IgD-negative memory B cell (primary cell): Measurements from ENCODE around the gene BTRC. TPM values are rescaled to one million over a fixed set of nuclear protein-coding genes. Genes with fewer than 3 reads are reported as not detected.
A peak's percentile ranks its signal among the peaks of the same experiment; 100 is the strongest.
"Not testable (repeated sequence)": the region's sequence is repeated elsewhere in the genome, so short reads cannot be mapped to it uniquely, and the experiment has no call there.

ENCODE experiments used
- H3K27ac Mint-ChIP-seq, 3 donors: one replicate each; pipeline ENCODE4 v1.8.0; 2020 to 2022; ENCODE audit warnings: mild to moderate bottlenecking in 3 of 3, mixed read lengths in 3 of 3, moderate library complexity in 1 of 3
- H3K27me3 Mint-ChIP-seq: one replicate; pipeline ENCODE4 v1.8.0; 2021; ENCODE audit warnings: mixed read lengths
- H3K36me3 Mint-ChIP-seq: one replicate; pipeline ENCODE4 v1.8.0; 2020; ENCODE audit warnings: mild to moderate bottlenecking, mixed read lengths
- H3K4me1 Mint-ChIP-seq, 3 donors: one replicate each; pipeline ENCODE4 v1.8.0; 2020 to 2022; ENCODE audit warnings: mixed read lengths in 3 of 3, mild to moderate bottlenecking in 1 of 3
- H3K4me3 Mint-ChIP-seq, 4 donors: one replicate each; pipeline ENCODE4 v1.8.0; 2020 to 2022; ENCODE audit warnings: mild to moderate bottlenecking in 4 of 4, mixed read lengths in 4 of 4, moderate library complexity in 3 of 4
- H3K9me3 Mint-ChIP-seq, 3 donors: one replicate each; pipeline ENCODE4 v1.8.0; 2020 to 2021; ENCODE audit warnings: mixed read lengths in 3 of 3, mild to moderate bottlenecking in 1 of 3
- polyA plus RNA-seq: library from polyadenylated mRNA; unstranded; fragments of 300-500 nt; fragmentation: Illumina TruSeq; gene quantifications from one replicate; pipeline ENCODE4 v1.2.3, GENCODE V29; 2021

Gene BTRC
- polyA plus RNA-seq, 1 donor from 2014 or later, result 8.3 TPM

DNA sequence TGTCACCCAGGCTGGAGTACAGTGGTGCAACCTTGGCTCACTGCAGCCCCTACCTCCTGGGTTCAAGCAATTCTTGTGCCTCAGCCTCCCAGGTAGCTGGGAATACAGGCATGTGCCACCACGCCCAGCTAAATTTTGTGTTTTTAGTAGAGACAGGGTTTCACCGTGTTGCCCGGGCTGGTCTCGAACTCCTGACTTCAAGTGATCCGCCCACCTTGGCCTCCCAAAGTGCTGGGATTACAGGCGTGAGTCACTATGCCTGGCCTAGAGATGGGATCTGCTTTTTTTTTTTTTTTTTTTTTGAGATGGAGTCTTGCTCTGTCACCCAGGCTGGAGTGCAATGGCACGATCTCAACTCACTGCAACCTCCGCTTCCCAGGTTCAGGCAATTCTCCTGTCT, 6.1 kb downstream of the BTRC start:
- H3K27me3 Mint-ChIP-seq, H3K9me3 Mint-ChIP-seq, H3K36me3 Mint-ChIP-seq, H3K4me3 Mint-ChIP-seq, H3K27ac Mint-ChIP-seq: not testable (repeated sequence)
- H3K4me1 Mint-ChIP-seq, result peaks cover 18 to 24% (median 23%) of the 10 kb centered on the region in 3 donors

DNA sequence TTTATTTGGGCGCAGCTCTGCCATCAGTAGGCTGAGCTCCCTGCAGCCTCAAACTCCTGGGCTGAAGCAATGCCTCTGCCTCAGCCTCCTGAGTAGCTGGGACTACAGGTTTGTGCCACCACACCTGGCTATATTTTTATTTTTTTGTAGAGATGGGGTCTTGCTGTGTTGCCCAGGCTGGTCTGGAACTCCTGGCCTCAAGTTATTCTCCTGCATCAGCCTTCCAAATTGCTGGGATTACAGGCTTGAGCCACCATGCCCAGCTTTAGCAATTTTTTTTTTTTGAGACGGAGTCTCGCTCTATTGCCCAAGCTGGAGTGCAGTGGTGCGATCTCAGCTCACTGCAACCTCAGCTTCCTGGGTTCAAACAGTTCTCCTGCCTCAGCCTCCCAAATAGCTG, 6.9 kb downstream of the BTRC start:
- H3K4me1 Mint-ChIP-seq, result peaks cover 15 to 21% (median 20%) of the 10 kb centered on the region in 3 donors
- H3K9me3 Mint-ChIP-seq, H3K36me3 Mint-ChIP-seq, H3K27ac Mint-ChIP-seq, H3K27me3 Mint-ChIP-seq, H3K4me3 Mint-ChIP-seq: not testable (repeated sequence)

DNA sequence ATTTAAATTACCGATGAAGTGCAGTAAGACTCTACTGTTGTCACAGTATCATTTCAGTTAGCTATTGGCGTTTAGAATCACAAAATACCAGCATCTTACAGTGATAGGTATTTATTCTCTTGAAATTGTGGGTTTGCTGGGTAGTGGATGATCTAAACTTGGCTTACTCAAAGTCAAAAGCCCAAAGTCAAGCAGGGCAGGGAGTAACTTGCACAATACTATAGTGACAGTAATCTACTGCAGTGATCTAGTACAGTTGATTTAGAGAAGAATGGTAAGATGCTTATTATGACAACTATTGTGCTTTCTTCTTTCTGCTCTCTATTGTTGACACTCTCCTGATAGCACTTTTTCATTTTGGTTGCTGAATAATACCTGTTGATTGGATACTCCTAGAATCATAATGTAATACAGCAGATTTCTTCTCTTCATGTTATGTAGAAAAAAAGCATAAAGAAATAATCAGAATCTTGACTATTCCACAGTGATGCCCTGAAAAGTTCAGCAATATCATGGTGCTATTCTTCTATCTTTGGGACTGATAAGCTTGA, 10.0 kb downstream of the BTRC start:
- H3K27ac Mint-ChIP-seq, result no peak overlapping the region

DNA sequence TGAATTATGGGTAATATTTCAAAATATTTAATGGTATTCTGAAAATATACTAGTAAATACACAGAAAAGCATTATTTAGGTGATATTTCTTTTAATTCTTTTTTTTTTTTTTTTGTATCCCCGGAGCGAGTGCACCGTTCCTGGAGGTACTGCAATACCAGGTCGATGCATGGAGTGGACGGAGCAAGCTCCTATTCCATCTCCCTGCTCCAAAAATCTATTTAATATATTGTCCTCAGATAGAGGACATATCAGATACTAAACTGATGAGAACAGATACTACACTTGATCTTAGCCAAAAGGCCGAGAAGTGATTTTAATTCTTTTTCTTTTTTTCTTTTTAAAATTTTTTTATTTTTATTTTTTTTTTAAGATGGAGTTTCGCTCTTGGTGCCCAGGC, 10.8 kb downstream of the BTRC start:
- peaks cover 2% of the 10 kb centered on the region for H3K36me3 Mint-ChIP-seq
- no peak overlapping the region for H3K4me3 Mint-ChIP-seq
- no peaks in the 10 kb centered on the region for H3K27me3 Mint-ChIP-seq
- no peaks in the 10 kb centered on the region for H3K9me3 Mint-ChIP-seq
- H3K4me1 Mint-ChIP-seq, result peaks cover 12 to 20% (median 17%) of the 10 kb centered on the region in 3 donors
- no peak overlapping the region for H3K27ac Mint-ChIP-seq

More for the DNA sequence above, 10.0 kb downstream of the BTRC start:
- H3K9me3 Mint-ChIP-seq, result no peaks in the 10 kb centered on the region
- peaks cover 2% of the 10 kb centered on the region for H3K36me3 Mint-ChIP-seq
- H3K4me1 Mint-ChIP-seq, result peaks cover 13 to 21% (median 14%) of the 10 kb centered on the region in 3 donors
- H3K4me3 Mint-ChIP-seq, result no peak overlapping the region
- H3K27me3 Mint-ChIP-seq, result no peaks in the 10 kb centered on the region

DNA sequence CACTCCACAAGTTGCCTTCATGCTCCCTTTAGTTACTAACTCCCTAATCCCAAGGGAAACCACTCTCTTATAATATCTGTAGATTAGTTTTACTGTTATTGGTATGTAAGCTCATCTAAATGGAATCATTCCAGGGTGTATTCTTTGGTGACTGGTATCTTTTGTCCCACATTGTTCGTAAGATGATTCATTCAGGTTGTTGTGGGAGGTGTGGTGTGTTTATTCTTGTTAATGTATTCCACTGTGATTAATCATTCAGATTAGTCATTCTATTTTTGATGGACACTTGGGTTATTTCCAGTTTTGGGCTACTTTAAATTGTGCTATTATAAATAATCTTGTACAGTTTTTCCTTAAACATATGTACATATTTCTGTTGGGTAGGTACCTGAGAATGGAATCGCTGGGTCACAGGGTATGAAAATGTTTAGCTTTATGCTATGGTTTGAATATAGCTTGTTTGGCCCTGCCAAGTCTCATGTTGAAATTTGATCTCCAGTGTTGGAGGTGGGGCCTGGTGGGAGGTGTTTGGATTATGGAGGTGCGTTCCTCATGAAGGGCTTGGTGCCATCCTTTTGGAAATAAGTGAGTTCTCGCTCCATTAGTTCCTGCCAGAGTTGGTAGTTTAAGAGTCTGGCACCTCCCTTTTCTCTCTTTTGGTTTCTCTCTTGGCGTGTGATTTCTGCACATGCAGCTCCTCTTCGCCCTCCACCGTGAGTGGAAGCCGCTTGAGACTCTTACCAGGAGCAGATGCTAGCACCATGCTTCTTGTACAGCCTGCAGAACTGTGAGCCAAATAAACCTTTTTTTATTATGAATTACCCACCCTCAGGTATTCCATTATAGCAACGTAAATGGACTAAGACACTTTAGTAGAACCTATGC, 13.8 kb downstream of the BTRC start:
- H3K4me1 Mint-ChIP-seq, result peaks cover 13 to 20% (median 16%) of the 10 kb centered on the region in 3 donors
- H3K9me3 Mint-ChIP-seq, result no peaks in the 10 kb centered on the region
- no peak overlapping the region for H3K4me3 Mint-ChIP-seq
- no peak overlapping the region for H3K27ac Mint-ChIP-seq
- no peaks in the 10 kb centered on the region for H3K27me3 Mint-ChIP-seq
- H3K36me3 Mint-ChIP-seq, result peaks cover 8% of the 10 kb centered on the region

DNA sequence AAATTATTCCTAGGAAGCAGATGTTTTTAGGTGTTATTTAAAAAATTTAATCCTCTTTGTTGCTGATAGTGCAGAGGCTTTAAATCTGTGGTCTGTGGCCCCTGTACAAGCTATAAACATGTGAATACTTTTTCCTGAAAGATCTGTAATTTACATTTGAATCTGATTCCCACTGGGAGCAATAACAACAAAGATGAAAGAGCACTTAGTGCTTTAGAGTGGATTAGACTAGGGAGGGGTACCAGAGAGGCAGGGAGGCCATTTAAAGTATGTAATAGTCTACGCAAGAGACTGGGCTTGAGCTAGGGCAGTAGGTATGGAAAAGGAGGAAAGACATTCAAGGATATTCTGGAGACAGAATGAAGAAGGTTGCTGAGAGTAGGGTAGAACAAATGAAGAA, 19.1 kb downstream of the BTRC start:
- Mint-ChIP-seq H3K27ac (no peak overlapping the region), H3K27me3 (no peaks in the 10 kb centered on the region), H3K4me3 (peak overlapping the region in 1 of 4 donors; percentile 56), H3K9me3 (no peaks in the 10 kb centered on the region), H3K4me1 (peaks cover 15 to 26% (median 20%) of the 10 kb centered on the region in 3 donors), H3K36me3 (peaks cover 10% of the 10 kb centered on the region)

DNA sequence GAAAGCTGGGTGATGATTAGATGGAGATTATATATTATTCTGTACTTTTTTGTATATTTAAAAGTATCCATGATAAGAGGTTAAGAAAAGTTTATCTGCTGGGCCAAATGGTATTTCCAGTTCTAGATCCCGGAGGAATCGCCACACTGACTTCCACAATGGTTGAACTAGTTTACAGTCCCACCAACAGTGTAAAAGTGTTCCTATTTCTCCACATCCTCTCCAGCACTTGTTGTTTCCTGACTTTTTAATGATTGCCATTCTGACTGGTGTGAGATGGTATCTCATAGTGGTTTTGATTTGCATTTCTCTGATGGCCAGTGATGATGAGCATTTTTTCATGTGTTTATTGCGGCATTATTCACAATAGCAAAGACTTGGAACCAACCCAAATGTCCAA, 20.0 kb downstream of the BTRC start:
- H3K4me1 Mint-ChIP-seq, result peaks cover 15 to 26% (median 18%) of the 10 kb centered on the region in 3 donors
- not testable (repeated sequence) for H3K27me3 Mint-ChIP-seq, H3K27ac Mint-ChIP-seq, H3K9me3 Mint-ChIP-seq, H3K36me3 Mint-ChIP-seq, H3K4me3 Mint-ChIP-seq

DNA sequence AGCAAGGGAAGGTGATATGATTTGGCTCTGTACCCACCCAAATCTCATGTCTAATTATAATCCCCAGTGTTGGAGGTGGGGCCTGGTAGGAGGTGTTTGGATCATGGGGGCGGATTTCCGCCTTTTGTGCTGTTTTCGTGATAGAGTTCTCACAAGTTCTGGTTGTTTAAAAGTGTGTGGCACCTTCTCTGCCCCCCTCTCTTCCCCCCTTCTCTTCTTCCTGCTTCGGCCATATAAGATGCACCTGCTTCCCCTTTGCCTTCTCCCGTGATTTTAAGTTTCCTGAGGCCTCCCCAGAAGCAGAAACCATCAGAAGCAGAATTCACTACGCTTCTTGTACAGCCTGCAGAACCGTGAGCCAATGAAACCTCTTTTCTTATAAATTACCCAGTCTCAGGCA, 21.1 kb downstream of the BTRC start:
- no peaks in the 10 kb centered on the region for H3K27me3 Mint-ChIP-seq
- H3K4me1 Mint-ChIP-seq, result peaks cover 15 to 29% (median 15%) of the 10 kb centered on the region in 3 donors
- no peaks in the 10 kb centered on the region for H3K9me3 Mint-ChIP-seq
- H3K36me3 Mint-ChIP-seq, result peaks cover 6% of the 10 kb centered on the region
- H3K27ac Mint-ChIP-seq, result peak overlapping the region in 1 of 3 donors; percentile 41
- H3K4me3 Mint-ChIP-seq, result peak overlapping the region in 1 of 4 donors; percentile 75

DNA sequence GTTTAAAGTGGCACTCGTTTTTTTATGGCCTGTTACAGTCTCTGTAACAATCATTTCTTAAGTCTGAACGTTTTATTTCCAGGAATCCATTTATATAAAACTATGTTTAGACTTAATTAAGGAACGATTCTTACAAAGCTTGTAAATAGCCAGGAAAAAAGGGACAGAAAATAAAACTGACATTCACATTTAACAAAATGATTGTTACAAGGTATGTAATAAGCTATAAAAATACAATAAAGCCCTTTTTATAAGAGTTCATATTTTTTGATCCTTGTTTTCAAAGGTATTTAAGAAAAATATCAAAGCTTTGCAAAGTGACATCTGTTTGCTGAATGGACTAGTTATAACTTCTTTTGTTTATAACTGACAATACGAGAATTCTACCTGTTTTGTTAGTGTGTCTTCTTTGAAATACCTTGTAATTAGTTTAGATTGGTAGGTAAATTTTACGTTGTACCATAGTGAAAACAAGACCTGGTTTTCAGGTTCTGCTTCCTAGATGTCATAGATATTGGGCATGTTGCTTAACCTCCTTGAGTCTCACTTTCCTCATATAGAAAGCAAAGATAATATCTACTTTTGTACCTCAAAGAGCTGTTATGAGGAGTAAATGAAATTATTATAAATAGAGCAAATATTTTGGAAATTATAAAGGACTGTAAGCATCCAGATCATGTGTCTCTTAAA, 25.8 kb downstream of the BTRC start:
- Mint-ChIP-seq H3K36me3 (peaks cover 11% of the 10 kb centered on the region), H3K27ac (no peak overlapping the region), H3K27me3 (no peaks in the 10 kb centered on the region), H3K4me3 (no peak overlapping the region), H3K4me1 (peaks cover 10 to 42% (median 23%) of the 10 kb centered on the region in 3 donors), H3K9me3 (no peaks in the 10 kb centered on the region)

DNA sequence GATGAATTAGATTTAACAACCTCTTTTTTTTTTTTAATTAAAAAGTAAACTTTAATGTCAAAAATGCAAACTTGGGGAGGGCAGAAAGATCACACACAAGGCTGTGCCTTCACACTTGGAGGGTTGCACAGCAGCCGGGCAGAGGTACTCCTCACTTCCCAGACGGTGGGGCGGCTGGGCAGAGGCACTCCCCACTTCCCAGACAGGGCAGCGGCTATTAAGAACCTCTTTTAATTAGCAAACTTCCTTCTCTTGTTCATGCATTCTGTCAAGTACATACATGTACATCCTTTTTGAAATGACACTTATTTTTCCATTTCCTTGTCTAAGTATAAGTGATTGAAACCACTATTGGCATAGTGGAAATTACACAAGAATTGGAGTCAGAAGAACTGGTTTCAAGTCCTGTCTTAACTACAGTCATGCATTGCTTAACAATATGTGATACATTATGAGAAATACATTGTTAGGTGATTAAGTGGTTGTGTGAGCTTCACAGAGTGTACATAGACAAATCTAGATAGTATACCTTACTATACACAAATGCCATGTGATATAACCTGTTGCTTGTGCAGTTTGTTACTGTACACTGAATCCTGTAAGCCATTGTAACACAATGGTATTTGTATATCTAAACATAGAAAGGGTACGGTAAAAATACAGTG, 26.5 kb downstream of the BTRC start:
- Mint-ChIP-seq H3K9me3 (no peaks in the 10 kb centered on the region), H3K27ac (peak overlapping the region in 1 of 3 donors; percentile 0), H3K36me3 (peaks cover 11% of the 10 kb centered on the region), H3K4me3 (no peak overlapping the region), H3K27me3 (no peaks in the 10 kb centered on the region), H3K4me1 (peaks cover 6 to 35% (median 16%) of the 10 kb centered on the region in 3 donors)

DNA sequence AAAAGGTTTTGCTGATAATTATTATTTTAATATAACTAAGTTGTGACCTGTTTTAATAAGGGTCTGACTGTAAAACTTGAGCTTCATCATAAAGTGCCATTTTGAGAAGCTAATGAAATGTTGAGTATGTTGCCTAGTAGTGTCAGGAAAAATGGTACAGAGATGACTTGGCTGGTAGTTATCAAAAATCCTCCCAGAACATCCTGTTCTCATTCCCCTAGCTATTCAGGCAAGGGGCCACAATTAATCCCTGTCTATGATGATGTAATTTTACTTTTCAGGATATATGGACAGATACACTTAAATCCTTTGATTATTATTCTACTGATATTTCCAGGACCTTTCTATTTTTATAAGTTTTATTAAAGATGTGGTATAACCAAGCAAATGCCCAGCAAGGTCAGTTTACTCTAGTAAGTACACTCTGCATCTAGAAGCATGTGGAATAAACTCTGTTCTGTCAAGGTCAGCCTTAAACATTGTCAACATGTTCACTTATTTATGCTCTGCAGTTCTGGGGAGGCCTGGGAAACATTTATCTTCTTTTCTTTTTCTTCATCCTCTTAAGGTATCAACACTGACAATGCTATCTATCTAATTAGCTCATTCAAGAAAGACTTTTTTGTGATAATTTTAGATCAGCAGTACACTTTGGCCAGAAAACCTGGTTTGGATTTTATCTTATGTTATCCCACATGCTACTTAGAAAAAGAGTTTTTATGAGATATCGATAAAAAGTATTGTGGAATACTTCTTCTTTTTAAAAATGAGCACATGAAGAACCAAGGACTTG, 32.1 kb downstream of the BTRC start:
- Mint-ChIP-seq H3K4me3 (no peak overlapping the region), H3K27me3 (no peaks in the 10 kb centered on the region), H3K9me3 (no peaks in the 10 kb centered on the region), H3K27ac (peak overlapping the region in 1 of 3 donors; percentile 35), H3K4me1 (peaks cover 4 to 15% (median 12%) of the 10 kb centered on the region in 3 donors), H3K36me3 (peaks cover 12% of the 10 kb centered on the region)

DNA sequence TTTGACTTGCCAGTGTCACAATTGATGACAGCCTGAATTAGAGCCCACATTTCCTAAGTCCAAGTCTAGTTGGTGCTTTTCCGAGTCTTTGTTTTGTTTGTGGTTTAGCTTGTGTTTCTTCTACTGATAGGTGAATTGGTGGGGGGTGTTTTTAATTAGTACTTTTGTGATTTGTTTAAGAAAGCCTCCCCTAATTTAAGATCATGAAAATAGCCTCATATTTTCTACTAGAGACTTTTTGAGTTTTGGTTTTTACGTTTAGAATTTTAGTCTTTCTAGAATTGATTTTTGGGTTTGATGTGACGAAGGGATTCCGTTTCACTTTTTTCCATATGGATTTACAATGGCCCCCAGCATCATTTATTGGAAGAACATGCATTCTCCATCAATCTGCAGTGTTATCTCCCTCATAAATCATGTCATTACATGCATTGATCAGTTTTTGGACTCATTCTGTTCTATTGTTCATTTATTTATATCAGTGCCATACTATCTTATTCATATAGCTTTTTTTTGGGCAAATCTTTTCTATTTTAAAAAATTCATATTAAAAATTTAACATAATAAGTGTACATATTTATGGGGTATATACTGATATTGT, 32.8 kb downstream of the BTRC start:
- Mint-ChIP-seq H3K4me1 (peaks cover 4 to 10% (median 6%) of the 10 kb centered on the region in 3 donors), H3K4me3 (no peak overlapping the region), H3K36me3 (peaks cover 12% of the 10 kb centered on the region), H3K27ac (no peak overlapping the region), H3K9me3 (no peaks in the 10 kb centered on the region), H3K27me3 (no peaks in the 10 kb centered on the region)

DNA sequence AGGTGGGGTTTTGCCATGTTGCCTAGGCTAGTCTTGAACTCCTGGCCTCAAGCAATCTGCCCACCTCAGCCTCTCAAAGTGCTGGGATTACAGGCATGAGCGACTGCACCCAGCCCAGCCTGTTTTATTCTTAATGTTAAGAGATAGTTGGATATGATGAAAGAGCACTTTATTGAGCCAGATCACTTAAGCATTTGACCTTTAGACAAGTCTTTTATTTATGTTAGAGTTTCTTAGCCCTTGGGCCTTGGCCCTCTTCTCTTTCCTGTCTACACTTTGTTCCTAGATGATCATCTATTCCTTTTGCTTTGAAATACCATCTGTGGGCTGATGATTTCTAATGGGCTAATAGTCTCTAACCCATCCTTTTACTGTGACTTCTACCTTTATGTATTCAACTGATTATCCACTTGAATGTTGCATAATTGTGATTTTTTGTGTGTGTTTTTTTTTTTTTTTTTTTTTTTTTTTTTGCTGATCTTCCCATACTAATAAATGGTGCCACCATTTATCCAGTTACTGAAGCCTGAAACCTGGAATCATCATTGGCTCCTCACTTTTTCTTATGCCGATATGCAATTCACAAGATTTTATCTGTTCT, 34.8 kb downstream of the BTRC start:
- Mint-ChIP-seq H3K27me3 (no peaks in the 10 kb centered on the region), H3K27ac (no peak overlapping the region), H3K4me1 (peaks cover 0 to 7% (median 4%) of the 10 kb centered on the region in 3 donors), H3K4me3 (no peak overlapping the region), H3K9me3 (no peaks in the 10 kb centered on the region), H3K36me3 (peaks cover 7% of the 10 kb centered on the region)

DNA sequence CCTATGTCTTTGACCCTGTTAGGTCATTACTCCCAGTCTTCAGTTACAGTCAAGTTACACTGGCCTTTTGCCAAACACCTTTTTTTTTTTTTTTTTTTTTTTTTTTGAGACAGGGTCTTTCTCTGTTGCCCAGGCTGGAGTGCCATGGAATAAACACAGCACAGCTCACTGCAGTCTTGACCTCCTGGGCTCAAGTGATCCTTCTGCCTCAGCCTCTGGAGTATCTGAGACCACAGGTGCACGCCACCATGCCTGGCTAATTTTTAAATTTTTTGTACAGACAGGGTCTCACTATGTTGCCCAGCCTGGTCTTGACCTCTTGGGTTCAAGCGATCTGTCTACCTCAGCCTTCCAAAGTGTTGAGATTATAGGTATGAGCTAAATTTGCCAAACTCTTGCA, 35.6 kb downstream of the BTRC start:
- not testable (repeated sequence) for H3K27me3 Mint-ChIP-seq, H3K9me3 Mint-ChIP-seq, H3K36me3 Mint-ChIP-seq, H3K27ac Mint-ChIP-seq, H3K4me1 Mint-ChIP-seq
- H3K4me3 Mint-ChIP-seq, result peak overlapping the region in 1 of 4 donors; percentile 17
